ENCODE measurements around the gene SPEF2. TPM values are rescaled to one million over a fixed set of nuclear protein-coding genes. Genes with fewer than 3 reads are reported as not detected.
A peak's percentile ranks its signal among the peaks of the same experiment; 100 is the strongest.

SPEF2 gene
- total RNA-seq, 1 experiment from 2014 or later: 0.87 TPM

DNA sequence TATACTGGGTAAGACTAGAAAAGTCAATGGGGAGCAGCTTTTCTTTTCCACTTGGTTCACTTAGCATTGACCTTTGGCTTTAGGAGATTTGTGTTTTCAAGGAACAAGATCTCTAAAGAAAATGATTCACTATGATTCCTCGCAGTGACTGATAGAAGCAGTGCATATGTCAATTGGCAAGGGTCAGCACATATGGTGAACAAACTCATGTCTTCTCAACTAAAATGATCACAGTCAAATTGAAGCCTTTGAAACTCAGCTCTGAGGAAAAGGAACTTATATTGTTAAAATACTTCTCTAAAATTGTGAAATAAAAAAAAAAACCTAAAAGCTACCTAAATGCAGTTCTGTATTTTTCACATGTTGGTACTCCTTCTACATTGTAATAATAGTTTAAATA is 195.9 kb downstream of the SPEF2 start:
- ATAC-seq: no peak
- CTCF ChIA-PET: no interaction called here

GRCh38 chr5:35815089-35815936 is 197.7 kb downstream of the SPEF2 start:
- DNase-seq (ENCODE audit: low read depth, low spot score): peak; percentile 39
- Histone ChIP-seq H3K27ac (ENCODE audit: low read length) (no peak overlapping the region), H3K9me3 (ENCODE audit: control insufficient read depth, insufficient read depth, low read depth, low read length) (no peaks in the 10 kb centered on the region), H3K27me3 (ENCODE audit: control insufficient read depth, insufficient read depth, low read length) (no peaks in the 10 kb centered on the region; the same call in 1 of the 2 replicates), H3K4me1 (ENCODE audit: control insufficient read depth, insufficient read depth, low read length) (no peaks in the 10 kb centered on the region), H3K36me3 (ENCODE audit: control insufficient read depth, insufficient read depth, low read length) (no peaks in the 10 kb centered on the region), H3K4me3 (ENCODE audit: low read depth in 2 of 2, low read length in 2 of 2) (no peak overlapping the region)
- in situ Hi-C loops (cut with HindIII; ENCODE audit: low pct_unique_long_range_greater_than_20kb, low sequenced_read_pairs) (no loop called here), intact Hi-C loops (cut with micrococcal nuclease; ENCODE audit: unreplicated experiment) (no loop called here)
- no TSS peak for BruUV-seq (replicated peaks)
- CTCF ChIA-PET: no interaction called here
- no peak for TF ChIP-seq SIN3A (IDR thresholded peaks at IDR 0.05; ENCODE audit: borderline replicate concordance, insufficient read depth, low read depth, low read length)
- TF ChIP-seq, protein P1, sequence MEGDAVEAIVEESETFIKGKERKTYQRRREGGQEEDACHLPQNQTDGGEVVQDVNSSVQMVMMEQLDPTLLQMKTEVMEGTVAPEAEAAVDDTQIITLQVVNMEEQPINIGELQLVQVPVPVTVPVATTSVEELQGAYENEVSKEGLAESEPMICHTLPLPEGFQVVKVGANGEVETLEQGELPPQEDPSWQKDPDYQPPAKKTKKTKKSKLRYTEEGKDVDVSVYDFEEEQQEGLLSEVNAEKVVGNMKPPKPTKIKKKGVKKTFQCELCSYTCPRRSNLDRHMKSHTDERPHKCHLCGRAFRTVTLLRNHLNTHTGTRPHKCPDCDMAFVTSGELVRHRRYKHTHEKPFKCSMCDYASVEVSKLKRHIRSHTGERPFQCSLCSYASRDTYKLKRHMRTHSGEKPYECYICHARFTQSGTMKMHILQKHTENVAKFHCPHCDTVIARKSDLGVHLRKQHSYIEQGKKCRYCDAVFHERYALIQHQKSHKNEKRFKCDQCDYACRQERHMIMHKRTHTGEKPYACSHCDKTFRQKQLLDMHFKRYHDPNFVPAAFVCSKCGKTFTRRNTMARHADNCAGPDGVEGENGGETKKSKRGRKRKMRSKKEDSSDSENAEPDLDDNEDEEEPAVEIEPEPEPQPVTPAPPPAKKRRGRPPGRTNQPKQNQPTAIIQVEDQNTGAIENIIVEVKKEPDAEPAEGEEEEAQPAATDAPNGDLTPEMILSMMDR (IDR thresholded peaks at IDR 0.05): peak; percentile 74
- ATAC-seq: 0 out of 2 replicates have a peak, but pooled peaks have one; percentile 70
- POLR2A ChIA-PET: no interaction called here

More for the DNA sequence above, 195.9 kb downstream of the SPEF2 start:
- Histone ChIP-seq H3K4me1 (ENCODE audit: control insufficient read depth, insufficient read depth, low read length) (no peaks in the 10 kb centered on the region), H3K27ac (ENCODE audit: low read length) (no peak overlapping the region), H3K4me3 (ENCODE audit: low read depth in 2 of 2, low read length in 2 of 2) (no peak overlapping the region), H3K9me3 (ENCODE audit: control insufficient read depth, insufficient read depth, low read depth, low read length) (no peaks in the 10 kb centered on the region), H3K36me3 (ENCODE audit: control insufficient read depth, insufficient read depth, low read length) (no peaks in the 10 kb centered on the region), H3K27me3 (ENCODE audit: control insufficient read depth, insufficient read depth, low read length) (no peaks in the 10 kb centered on the region; the same call in 1 of the 2 replicates)
- BruUV-seq (replicated peaks): no TSS peak
- intact Hi-C loops (cut with micrococcal nuclease; ENCODE audit: unreplicated experiment) (no loop called here), in situ Hi-C loops (cut with HindIII; ENCODE audit: low pct_unique_long_range_greater_than_20kb, low sequenced_read_pairs) (no loop called here)
- TF ChIP-seq TCF7L2 (IDR thresholded peaks at IDR 0.05; ENCODE audit: low read depth, low read length) (no peak), SIN3A (IDR thresholded peaks at IDR 0.05; ENCODE audit: borderline replicate concordance, insufficient read depth, low read depth, low read length) (no peak), POLR2AphosphoS5 (IDR thresholded peaks at IDR 0.05; ENCODE audit: low read depth, low read length) (no peak)
- TF ChIP-seq, protein P1 (IDR thresholded peaks at IDR 0.05): no peak
- TF ChIP-seq, protein P2, sequence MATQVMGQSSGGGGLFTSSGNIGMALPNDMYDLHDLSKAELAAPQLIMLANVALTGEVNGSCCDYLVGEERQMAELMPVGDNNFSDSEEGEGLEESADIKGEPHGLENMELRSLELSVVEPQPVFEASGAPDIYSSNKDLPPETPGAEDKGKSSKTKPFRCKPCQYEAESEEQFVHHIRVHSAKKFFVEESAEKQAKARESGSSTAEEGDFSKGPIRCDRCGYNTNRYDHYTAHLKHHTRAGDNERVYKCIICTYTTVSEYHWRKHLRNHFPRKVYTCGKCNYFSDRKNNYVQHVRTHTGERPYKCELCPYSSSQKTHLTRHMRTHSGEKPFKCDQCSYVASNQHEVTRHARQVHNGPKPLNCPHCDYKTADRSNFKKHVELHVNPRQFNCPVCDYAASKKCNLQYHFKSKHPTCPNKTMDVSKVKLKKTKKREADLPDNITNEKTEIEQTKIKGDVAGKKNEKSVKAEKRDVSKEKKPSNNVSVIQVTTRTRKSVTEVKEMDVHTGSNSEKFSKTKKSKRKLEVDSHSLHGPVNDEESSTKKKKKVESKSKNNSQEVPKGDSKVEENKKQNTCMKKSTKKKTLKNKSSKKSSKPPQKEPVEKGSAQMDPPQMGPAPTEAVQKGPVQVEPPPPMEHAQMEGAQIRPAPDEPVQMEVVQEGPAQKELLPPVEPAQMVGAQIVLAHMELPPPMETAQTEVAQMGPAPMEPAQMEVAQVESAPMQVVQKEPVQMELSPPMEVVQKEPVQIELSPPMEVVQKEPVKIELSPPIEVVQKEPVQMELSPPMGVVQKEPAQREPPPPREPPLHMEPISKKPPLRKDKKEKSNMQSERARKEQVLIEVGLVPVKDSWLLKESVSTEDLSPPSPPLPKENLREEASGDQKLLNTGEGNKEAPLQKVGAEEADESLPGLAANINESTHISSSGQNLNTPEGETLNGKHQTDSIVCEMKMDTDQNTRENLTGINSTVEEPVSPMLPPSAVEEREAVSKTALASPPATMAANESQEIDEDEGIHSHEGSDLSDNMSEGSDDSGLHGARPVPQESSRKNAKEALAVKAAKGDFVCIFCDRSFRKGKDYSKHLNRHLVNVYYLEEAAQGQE (IDR thresholded peaks at IDR 0.05; ENCODE audit: insufficient read depth in 1 of 2, low read depth in 2 of 2, low read length in 1 of 2): no peak
- POLR2A ChIA-PET: no interaction called here
- no peak for DNase-seq (ENCODE audit: low read depth, low spot score)
